Prostate gland (tissue), 2 donors: Measurements from ENCODE around the gene TTC23. TPM values are rescaled to one million over a fixed set of nuclear protein-coding genes. Genes with fewer than 3 reads are reported as not detected.

ENCODE experiments used
- DNase-seq: peaks from one replicate; pipeline ENCODE4 v3.0.0-alpha.2; 2019; ENCODE audit warnings: low spot score
- H3K27ac ChIP-seq, 2 donors: fragments of 200-600 bp; sonication (generic); 2 replicates each; pipeline ENCODE4 v1.5.1; 2017 to 2019
- H3K27me3 ChIP-seq: fragments of 200-600 bp; sonication (generic); replicated peaks from 2 replicates; pipeline ENCODE4 v1.5.1; 2019; ENCODE audit not compliant: insufficient read depth
- H3K36me3 ChIP-seq, 2 donors: fragments of 200-600 bp; sonication (generic); 1 replicate in 1 of 2; 2 replicates in 1 of 2; pipeline versions ENCODE4 v1.5.1 to v1.8.1; 2017 to 2019
- H3K4me1 ChIP-seq: fragments of 200-600 bp; sonication (generic); replicated peaks from 2 replicates; pipeline ENCODE4 v1.5.1; 2019
- H3K4me3 ChIP-seq, 2 donors: fragments of 200-600 bp; sonication (generic); 2 replicates each; pipeline ENCODE4 v1.5.1; 2017 to 2019
- H3K9me3 ChIP-seq: fragments of 200-600 bp; sonication (generic); 2 replicates; pipeline ENCODE4 v1.5.1; 2017
- POLR2A ChIP-seq: fragments of 450-650 bp; IDR thresholded peaks from one replicate; pipeline ENCODE4 v1.6.1; 2016; ENCODE audit warnings: antibody characterized with exemption, mild to moderate bottlenecking
- POLR2AphosphoS5 ChIP-seq: sonication (generic); formaldehyde crosslinking; IDR thresholded peaks from one replicate; pipeline ENCODE4 v1.6.1; 2017; ENCODE audit warnings: antibody characterized with exemption
- WGBS: methylation state at CpG from one replicate; pipeline ENCODE4 v1.1.5; 2018; 5-methylcytosine and 5-hydroxymethylcytosine counted together
- intact Hi-C: fragments of 100-400 bp; cut with DNase I; formaldehyde crosslinking; loops from one replicate; pipeline ENCODE4 v1.14.2; 2022
- total RNA-seq, 2 donors: library from RNA; depleted of rRNA; stranded (reverse); fragments of >200 nt; gene quantifications; one replicate each; pipeline ENCODE4 v1.1.0, GENCODE V29; 2016
- TF ChIP-seq, protein P1 (sequence below), 4 experiments: fragments of 200-600 bp in 2 of 4; fragments of 450-650 bp in 2 of 4; sonication (generic) in 2 of 4; IDR thresholded peaks; 1 replicate in 3 of 4; 2 replicates in 1 of 4; pipeline ENCODE4 v1.5.1; 2016 to 2019; ENCODE audit warnings: antibody characterized with exemption in 4 of 4, mild to moderate bottlenecking in 2 of 4, moderate library complexity in 2 of 4

TTC23 gene
- total RNA-seq, 2 donors from 2014 or later = 18.1 to 39.5 TPM

DNA sequence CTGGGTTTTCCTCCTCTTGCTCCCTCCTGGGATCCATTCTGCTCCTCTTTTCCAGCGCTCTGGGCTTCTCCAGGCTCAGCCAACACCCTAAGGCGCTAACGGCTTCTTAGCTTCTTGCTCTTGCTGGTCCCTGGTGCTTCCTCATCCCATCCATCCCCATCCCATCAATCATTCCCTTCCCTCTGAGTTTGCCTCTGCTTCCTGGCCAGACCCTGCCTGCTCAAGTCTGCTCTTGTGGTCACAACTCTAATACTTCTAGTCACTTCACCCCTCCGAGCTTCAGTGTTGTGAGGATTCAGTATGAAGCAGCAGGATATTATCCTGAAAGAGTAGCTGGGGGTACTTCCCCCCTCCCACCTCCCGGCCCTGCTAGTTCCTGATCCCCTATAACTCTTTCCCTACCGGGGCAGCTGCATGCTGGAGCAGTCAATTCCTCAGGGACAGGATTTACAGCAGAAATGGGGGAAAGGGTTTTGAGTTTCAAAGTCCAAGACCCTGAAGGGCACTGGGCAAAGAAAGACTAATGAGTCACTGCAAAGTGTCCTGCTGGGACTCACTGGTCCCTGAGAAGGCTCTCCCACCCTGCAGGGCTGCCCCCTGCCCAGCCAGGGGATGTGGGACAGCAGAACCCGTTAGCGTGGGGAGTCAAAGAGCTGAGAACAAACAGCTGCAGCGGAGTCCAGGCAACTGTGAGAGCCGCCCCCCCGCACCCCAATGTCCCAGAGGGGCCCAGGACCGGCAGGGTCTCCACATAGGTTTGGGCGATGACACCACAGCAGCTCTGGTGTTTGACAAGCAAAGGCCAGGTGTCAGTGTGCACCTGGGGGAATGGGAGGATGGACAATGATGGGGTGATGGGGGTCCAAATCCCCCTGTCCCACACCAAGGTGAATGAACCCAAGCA lies 146.8 kb downstream of the TTC23 start:
- no peak for DNase-seq
- H3K27me3 ChIP-seq = no peaks in the 10 kb centered on the region
- intact Hi-C loops = loop anchor here (10.0 kb wide), 2 partner anchors 462 to 602 kb away; partner anchors contain the start of gene MEF2A
- no peaks in the 10 kb centered on the region for H3K4me1 ChIP-seq
- H3K4me3 ChIP-seq = no peak overlapping the region
- TF ChIP-seq POLR2AphosphoS5 (no peak), POLR2A (no peak)
- TF ChIP-seq, protein P1, sequence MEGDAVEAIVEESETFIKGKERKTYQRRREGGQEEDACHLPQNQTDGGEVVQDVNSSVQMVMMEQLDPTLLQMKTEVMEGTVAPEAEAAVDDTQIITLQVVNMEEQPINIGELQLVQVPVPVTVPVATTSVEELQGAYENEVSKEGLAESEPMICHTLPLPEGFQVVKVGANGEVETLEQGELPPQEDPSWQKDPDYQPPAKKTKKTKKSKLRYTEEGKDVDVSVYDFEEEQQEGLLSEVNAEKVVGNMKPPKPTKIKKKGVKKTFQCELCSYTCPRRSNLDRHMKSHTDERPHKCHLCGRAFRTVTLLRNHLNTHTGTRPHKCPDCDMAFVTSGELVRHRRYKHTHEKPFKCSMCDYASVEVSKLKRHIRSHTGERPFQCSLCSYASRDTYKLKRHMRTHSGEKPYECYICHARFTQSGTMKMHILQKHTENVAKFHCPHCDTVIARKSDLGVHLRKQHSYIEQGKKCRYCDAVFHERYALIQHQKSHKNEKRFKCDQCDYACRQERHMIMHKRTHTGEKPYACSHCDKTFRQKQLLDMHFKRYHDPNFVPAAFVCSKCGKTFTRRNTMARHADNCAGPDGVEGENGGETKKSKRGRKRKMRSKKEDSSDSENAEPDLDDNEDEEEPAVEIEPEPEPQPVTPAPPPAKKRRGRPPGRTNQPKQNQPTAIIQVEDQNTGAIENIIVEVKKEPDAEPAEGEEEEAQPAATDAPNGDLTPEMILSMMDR (IDR thresholded peaks at IDR 0.05) = no peak
- no peaks in the 10 kb centered on the region for H3K36me3 ChIP-seq
- WGBS = 76% methylated on average over 13 of the region's 13 CpGs
- no peak overlapping the region for H3K27ac ChIP-seq
- no peaks in the 10 kb centered on the region for H3K9me3 ChIP-seq

DNA sequence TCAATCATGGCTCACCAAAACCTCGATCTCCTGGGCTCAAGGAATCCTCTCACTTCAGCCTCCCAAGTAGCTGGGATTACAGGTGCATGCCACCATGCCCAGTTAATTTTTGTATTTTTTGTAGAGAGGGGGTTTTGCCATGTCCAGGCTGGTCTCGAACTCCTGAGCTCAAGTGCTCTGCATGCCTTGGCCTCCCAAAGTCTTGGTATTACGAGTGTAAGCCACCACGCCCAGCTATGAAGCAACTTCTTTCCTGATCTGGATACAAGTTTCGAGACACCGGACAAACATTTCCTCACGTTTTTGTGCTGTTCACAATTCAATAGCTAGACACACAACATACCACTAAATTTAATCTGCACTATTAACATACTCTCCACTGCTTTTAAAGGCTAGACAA lies 147.9 kb downstream of the TTC23 start:
- H3K4me3 ChIP-seq = no peak overlapping the region
- no peaks in the 10 kb centered on the region for H3K36me3 ChIP-seq
- 64% methylated on average over 7 of the region's 7 CpGs for WGBS
- no peaks in the 10 kb centered on the region for H3K9me3 ChIP-seq
- DNase-seq = no peak
- intact Hi-C loops = loop anchor here (10.0 kb wide), 2 partner anchors 463 to 603 kb away; partner anchors contain the start of gene MEF2A
- no peaks in the 10 kb centered on the region for H3K4me1 ChIP-seq
- no peaks in the 10 kb centered on the region for H3K27me3 ChIP-seq
- TF ChIP-seq, protein P1 (IDR thresholded peaks at IDR 0.05) = no peak
- TF ChIP-seq POLR2AphosphoS5 (no peak), POLR2A (no peak)
- no peak overlapping the region for H3K27ac ChIP-seq

DNA sequence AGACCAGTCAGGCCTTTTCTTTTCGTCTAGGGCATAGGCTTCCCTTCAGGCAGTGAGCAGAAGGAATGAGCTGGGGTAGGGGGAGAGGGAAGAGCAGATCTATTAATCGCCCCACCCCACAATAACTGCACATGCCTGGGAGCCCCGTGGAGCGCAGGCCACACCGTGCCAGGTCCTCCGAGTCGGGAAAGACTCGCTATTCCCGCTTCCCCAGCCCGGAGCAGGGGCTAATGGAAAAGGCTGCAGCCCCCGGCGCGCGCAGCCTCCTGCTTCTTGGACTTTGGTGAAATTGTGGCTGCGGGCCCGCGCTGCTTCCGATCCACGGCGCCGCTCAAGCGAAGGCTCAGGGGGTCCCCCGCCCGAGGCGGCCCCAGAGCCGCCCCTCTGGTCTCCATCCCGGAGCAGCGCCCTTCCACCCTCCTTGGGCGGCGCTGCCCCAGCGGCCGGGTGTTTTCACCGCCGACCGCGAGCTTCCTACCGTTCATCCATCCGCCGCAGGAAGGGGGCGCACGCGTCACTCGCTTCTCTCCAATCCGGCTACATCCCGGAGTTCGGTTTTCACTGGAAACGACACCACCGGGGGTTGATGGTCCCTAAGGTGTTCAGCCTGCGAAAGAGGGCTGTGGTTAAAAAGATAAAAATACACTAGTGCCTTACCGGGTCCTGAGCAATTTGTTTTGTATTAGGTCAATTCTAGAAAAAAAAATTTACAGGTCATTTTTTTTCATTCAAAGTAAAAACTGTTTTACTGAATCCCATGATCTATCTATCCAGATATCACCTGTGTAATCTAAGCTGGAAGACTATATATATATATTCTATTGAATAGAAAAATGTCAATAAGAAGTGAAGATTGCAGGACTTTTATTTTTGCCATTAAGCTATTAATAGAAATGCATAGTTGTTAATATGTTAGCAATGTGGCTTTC lies 148.9 kb downstream of the TTC23 start:
- intact Hi-C loops = loop anchor here (1.0 to 10.0 kb wide), 3 partner anchors 112 to 604 kb away; partner anchors contain the start of gene MEF2A
- Histone ChIP-seq H3K4me3 (peak overlapping the region; percentile 1 to 28), H3K4me1 (no peaks in the 10 kb centered on the region), H3K9me3 (no peaks in the 10 kb centered on the region), H3K36me3 (no peaks in the 10 kb centered on the region), H3K27ac (peak overlapping the region in 1 of 2 donors; percentile 1), H3K27me3 (no peaks in the 10 kb centered on the region)
- TF ChIP-seq POLR2A (no peak), POLR2AphosphoS5 (peak; percentile 47)
- TF ChIP-seq, protein P1 (IDR thresholded peaks at IDR 0.05) = peak; percentile 47 to 81 (median 68)
- WGBS = 4% methylated on average over 50 of the region's 50 CpGs
- peak; percentile 71 for DNase-seq

DNA sequence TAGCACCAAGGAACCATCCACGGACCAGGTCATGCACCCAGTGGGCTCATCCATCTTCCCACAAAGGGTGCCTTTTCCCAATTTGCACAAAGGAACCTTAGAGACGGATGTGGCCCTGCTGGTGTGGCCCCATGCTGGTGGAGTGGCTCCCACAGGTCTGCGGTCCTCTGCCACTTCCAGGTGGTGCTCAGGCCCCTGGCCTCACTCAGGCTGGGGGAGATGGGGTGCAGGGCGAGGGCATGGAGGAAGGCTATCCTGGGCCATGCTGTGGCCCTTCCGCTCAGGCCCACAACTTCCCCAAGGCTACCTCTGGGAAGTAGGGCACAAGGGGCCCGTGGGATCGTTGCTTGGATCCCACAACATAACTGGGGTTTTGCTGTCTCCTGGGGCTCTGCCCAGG lies 149.7 kb downstream of the TTC23 start:
- TF ChIP-seq POLR2AphosphoS5 (no peak), POLR2A (no peak)
- TF ChIP-seq, protein P1 (IDR thresholded peaks at IDR 0.05) = no peak
- no peaks in the 10 kb centered on the region for H3K9me3 ChIP-seq
- no peak overlapping the region for H3K4me3 ChIP-seq
- H3K4me1 ChIP-seq = no peaks in the 10 kb centered on the region
- DNase-seq = no peak
- no peaks in the 10 kb centered on the region for H3K27me3 ChIP-seq
- H3K27ac ChIP-seq = no peak overlapping the region
- H3K36me3 ChIP-seq = no peaks in the 10 kb centered on the region
- intact Hi-C loops = loop anchor here (1.0 to 10.0 kb wide), 3 partner anchors 113 to 605 kb away; partner anchors contain the start of gene MEF2A
- WGBS = 96% methylated on average over 7 of the region's 7 CpGs
